K562 (cell line): ENCODE data around the gene CD4. TPM values are rescaled to one million over a fixed set of nuclear protein-coding genes. Genes with fewer than 3 reads are reported as not detected.

Experiments
- ATF4 ChIP-seq: fragments of 450-650 bp; formaldehyde crosslinking; IDR thresholded peaks from 2 replicates; pipeline ENCODE4 v1.4.0; 2022; ENCODE audit warnings: mild to moderate bottlenecking, moderate library complexity
- BCLAF1 ChIP-seq, 2 experiments: fragments of 450-650 bp in 1 of 2; IDR thresholded peaks; 2 replicates each; pipeline ENCODE4 v1.6.1; 2011 to 2017; ENCODE audit warnings: low read depth in 2 of 2, antibody characterized with exemption in 1 of 2, borderline replicate concordance in 1 of 2, low read length in 1 of 2, mild to moderate bottlenecking in 1 of 2, mixed read lengths in 1 of 2; ENCODE audit not compliant: control insufficient read depth in 1 of 2
- CHCHD3 ChIP-seq: fragments of 250-450 bp; sonication (Bioruptor Pico); IDR thresholded peaks from 2 replicates; pipeline ENCODE4 v2.1.2; 2022; ENCODE audit warnings: mild to moderate bottlenecking
- CXXC5 ChIP-seq: fragments of 250-450 bp; sonication (Bioruptor Pico); IDR thresholded peaks from 2 replicates; pipeline ENCODE4 v1.8.0; 2022; ENCODE audit warnings: inconsistent platforms, mild to moderate bottlenecking, moderate library complexity
- ELF2 ChIP-seq: fragments of 250-450 bp; sonication (Bioruptor Pico); IDR thresholded peaks from 2 replicates; pipeline ENCODE4 v1.5.0; 2021; ENCODE audit warnings: mild to moderate bottlenecking
- ELF4 ChIP-seq: fragments of 450-650 bp; formaldehyde crosslinking; IDR thresholded peaks from 2 replicates; pipeline ENCODE4 v1.4.0; 2022; ENCODE audit warnings: missing genetic modification characterization
- HCFC1 ChIP-seq: IDR thresholded peaks from 2 replicates; pipeline ENCODE4 v1.6.1; 2012; ENCODE audit warnings: low read depth, low read length, improper control_type of control experiment
- HDGF ChIP-seq: fragments of 450-650 bp; IDR thresholded peaks from 2 replicates; pipeline ENCODE4 v1.6.1; 2016
- KLF1 ChIP-seq: fragments of 450-650 bp; IDR thresholded peaks from 2 replicates; pipeline ENCODE4 v1.6.1; 2016; ENCODE audit warnings: missing genetic modification characterization, missing compliant biosample characterization
- MYNN ChIP-seq, 2 experiments: sonication (generic); formaldehyde crosslinking in 1 of 2; IDR thresholded peaks; 2 replicates each; pipeline versions ENCODE4 v1.5.0 to v1.6.1; 2016 to 2020; ENCODE audit warnings: antibody characterized with exemption in 1 of 2, missing genetic modification reagents in 1 of 2
- NRF1 ChIP-seq, 2 experiments: fragments of 450-650 bp; IDR thresholded peaks in 1 of 2; conservative IDR thresholded peaks in 1 of 2; 2 replicates each; pipeline ENCODE4 v1.6.1; 2014; ENCODE audit warnings: mild to moderate bottlenecking in 2 of 2
- PHF21A ChIP-seq: fragments of 450-650 bp; IDR thresholded peaks from 2 replicates; pipeline ENCODE4 v1.6.1; 2017; ENCODE audit warnings: low read depth, borderline replicate concordance
- SIN3A ChIP-seq, 2 experiments: fragments of 150-350 bp in 1 of 2; IDR thresholded peaks; 2 replicates each; pipeline ENCODE4 v1.6.1; 2011 to 2016; ENCODE audit warnings: borderline replicate concordance in 2 of 2, low read depth in 2 of 2, low read length in 2 of 2, mild to moderate bottlenecking in 2 of 2, moderate library complexity in 2 of 2; ENCODE audit not compliant: control insufficient read depth in 1 of 2
- SREBF2 ChIP-seq: sonication (generic); formaldehyde crosslinking; IDR thresholded peaks from 2 replicates; pipeline ENCODE4 v1.4.0; 2020; ENCODE audit warnings: mild to moderate bottlenecking, missing genetic modification reagents
- TRIM25 ChIP-seq: fragments of 450-650 bp; IDR thresholded peaks from 2 replicates; pipeline ENCODE4 v1.7.0; 2016; ENCODE audit warnings: borderline replicate concordance
- ZC3H11A ChIP-seq: IDR thresholded peaks from 2 replicates; pipeline ENCODE4 v1.6.1; 2012; ENCODE audit warnings: low read depth, low read length, improper control_type of control experiment
- ZFPM2 ChIP-seq: fragments of 250-450 bp; sonication (Bioruptor Pico); IDR thresholded peaks from 2 replicates; pipeline ENCODE4 v1.5.1; 2022; ENCODE audit warnings: mild to moderate bottlenecking
- ZNF561 ChIP-seq: fragments of 450-650 bp; formaldehyde crosslinking; conservative IDR thresholded peaks from 2 replicates; pipeline ENCODE4 v1.4.0; 2020; ENCODE audit warnings: mild to moderate bottlenecking, moderate library complexity
- polyA plus RNA-seq, 8 experiments: library from polyadenylated mRNA; depleted of rRNA in 4 of 8; stranded (reverse) in 5 of 8; unstranded in 3 of 8; fragments of >200 nt; fragmentation: Nextera tagmentation in 2 of 8; fragmentation: Illumina TruSeq in 1 of 8; extraction: Ambion mirVana in 2 of 8; extraction: Trizol in 1 of 8; gene quantifications; 2 replicates each; pipeline versions ENCODE4 v1.2.1 to v1.2.3, GENCODE V29; 2011 to 2014; ENCODE audit warnings: inconsistent platforms in 1 of 8, missing spikeins in 1 of 8
- total RNA-seq, 7 experiments: library from RNA; depleted of rRNA in 6 of 7; stranded (reverse); fragments of >200 nt in 6 of 7; fragmentation: Illumina TruSeq in 2 of 7; extraction: Trizol in 2 of 7; gene quantifications; 2 replicates each; pipeline versions ENCODE4 v1.2.1 to v1.2.3, GENCODE V29; 2011 to 2021; ENCODE audit warnings: low replicate concordance in 1 of 7
- TF ChIP-seq, protein P1 (sequence below): fragments of 450-650 bp; formaldehyde crosslinking; conservative IDR thresholded peaks from 2 replicates; pipeline ENCODE4 v1.4.0; 2022; ENCODE audit warnings: mild to moderate bottlenecking, missing genetic modification characterization
- TF ChIP-seq, protein P2 (sequence below), 2 experiments: fragments of 250-450 bp in 1 of 2; fragments of 450-650 bp in 1 of 2; sonication (Bioruptor Pico) in 1 of 2; IDR thresholded peaks; 2 replicates each; pipeline versions ENCODE4 v1.6.1 to v1.8.0; 2016 to 2021; ENCODE audit warnings: mild to moderate bottlenecking in 2 of 2, moderate library complexity in 2 of 2, missing compliant biosample characterization in 1 of 2, missing genetic modification characterization in 1 of 2

CD4 gene
- total and polyA plus RNA-seq, 9 of the 15 experiments (the other 6 are each of a cell fraction or from before 2014, with no cell fraction given): 0.06 to 0.27 (median 0.09) TPM; not detected in 5

- TF ChIP-seq, protein P1, sequence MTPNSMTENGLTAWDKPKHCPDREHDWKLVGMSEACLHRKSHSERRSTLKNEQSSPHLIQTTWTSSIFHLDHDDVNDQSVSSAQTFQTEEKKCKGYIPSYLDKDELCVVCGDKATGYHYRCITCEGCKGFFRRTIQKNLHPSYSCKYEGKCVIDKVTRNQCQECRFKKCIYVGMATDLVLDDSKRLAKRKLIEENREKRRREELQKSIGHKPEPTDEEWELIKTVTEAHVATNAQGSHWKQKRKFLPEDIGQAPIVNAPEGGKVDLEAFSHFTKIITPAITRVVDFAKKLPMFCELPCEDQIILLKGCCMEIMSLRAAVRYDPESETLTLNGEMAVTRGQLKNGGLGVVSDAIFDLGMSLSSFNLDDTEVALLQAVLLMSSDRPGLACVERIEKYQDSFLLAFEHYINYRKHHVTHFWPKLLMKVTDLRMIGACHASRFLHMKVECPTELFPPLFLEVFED (CRISPR knock-in tag): no peak
- TF ChIP-seq ZFPM2 (CRISPR knock-in tag) (no peak), SREBF2 (CRISPR knock-in tag) (no peak), CXXC5 (CRISPR knock-in tag) (no peak), MYNN (IDR thresholded peaks at IDR 0.05) (no peak), MYNN (CRISPR knock-in tag; IDR thresholded peaks at IDR 0.05) (no peak), ELF2 (CRISPR knock-in tag) (no peak), BCLAF1 (IDR thresholded peaks at IDR 0.05; ENCODE audit: borderline replicate concordance in 1 of 2, control insufficient read depth in 1 of 2, low read depth in 2 of 2, low read length in 1 of 2) (no peak), ELF4 (CRISPR knock-in tag) (no peak), ATF4 (CRISPR knock-in tag) (no peak), PHF21A (no peak), CHCHD3 (CRISPR knock-in tag) (no peak), ZC3H11A (no peak), NRF1 (conservative IDR thresholded peaks at IDR 0.05 in 1 of 2, IDR thresholded peaks at IDR 0.05 in 1 of 2) (0 out of 4 replicates have a peak, but pooled peaks have one; percentile 26 to 27), SIN3A (IDR thresholded peaks at IDR 0.05; ENCODE audit: borderline replicate concordance in 2 of 2, control insufficient read depth in 1 of 2, low read depth in 2 of 2, low read length in 2 of 2) (no peak), HCFC1 (no peak), HDGF (0 out of 2 replicates have a peak, but pooled peaks have one; percentile 50), ZNF561 (no peak), KLF1 (tag) (no peak), TRIM25 (no peak)
- TF ChIP-seq, protein P2, sequence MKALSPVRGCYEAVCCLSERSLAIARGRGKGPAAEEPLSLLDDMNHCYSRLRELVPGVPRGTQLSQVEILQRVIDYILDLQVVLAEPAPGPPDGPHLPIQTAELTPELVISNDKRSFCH (CRISPR knock-in tag; IDR thresholded peaks at IDR 0.05): no peak
- TF ChIP-seq, protein P2 (tag; IDR thresholded peaks at IDR 0.05): no peak
These were observed 38.1 kb downstream of the CD4 start (continued) for GRCh38 chr12:6827437-6827911.
